ENCODE results near the gene KIF1A.

GRCh38 chr2:240825476-240825875 is 5.5 kb upstream of the KIF1A start:
- TF ChIP-seq EZH2 (IDR thresholded peaks at IDR 0.05; ENCODE audit: low read length) (no peak), CTCF (optimal IDR thresholded peaks at IDR 0.05 in 1 of 3, IDR thresholded peaks at IDR 0.05 in 1 of 3, conservative IDR thresholded peaks at IDR 0.05 in 1 of 3; ENCODE audit: extremely low read depth in 1 of 3, insufficient read depth in 2 of 3, low read length in 3 of 3) (no peak)
